Stimulated activated CD4-positive, alpha-beta T cell treated with anti-CD3 and anti-CD28 coated beads, Interleukin-1b, Interleukin-23, amount 100 ng/mL, for 1 hour (primary cell): ENCODE data around the gene DIAPH2.

Experiments
- DNase-seq, 2 donors: peaks; one replicate each; pipeline ENCODE4 v3.0.0-alpha.2; 2020; ENCODE audit warnings: low read depth in 2 of 2

DIAPH2 gene

GRCh38 chrX:97168646-97169045 lies 484.0 kb downstream of the DIAPH2 start:
- no peak for DNase-seq

- no peak for DNase-seq
These were observed 490.5 kb downstream of the DIAPH2 start for GRCh38 chrX:97175147-97175546.

DNA sequence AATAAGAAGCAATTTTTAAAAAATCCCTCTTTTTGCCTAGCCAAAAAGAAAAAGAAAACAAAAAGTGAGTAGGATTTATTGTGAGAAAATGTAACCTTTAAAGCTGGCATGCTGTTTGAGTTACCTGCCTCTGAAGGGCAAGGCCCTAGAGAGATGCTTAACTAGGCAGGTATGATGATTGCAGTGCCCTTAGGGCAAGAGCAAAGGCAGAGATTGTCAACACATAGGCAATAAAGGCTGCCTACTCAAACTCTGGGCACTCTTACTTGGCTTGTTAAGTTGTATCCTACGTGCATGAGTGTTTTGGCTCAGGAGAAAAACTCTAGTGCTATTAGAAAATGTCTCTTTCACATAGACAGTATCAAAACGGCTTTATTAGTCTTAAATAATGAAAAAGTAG lies 505.0 kb downstream of the DIAPH2 start:
- no peak for DNase-seq

DNA sequence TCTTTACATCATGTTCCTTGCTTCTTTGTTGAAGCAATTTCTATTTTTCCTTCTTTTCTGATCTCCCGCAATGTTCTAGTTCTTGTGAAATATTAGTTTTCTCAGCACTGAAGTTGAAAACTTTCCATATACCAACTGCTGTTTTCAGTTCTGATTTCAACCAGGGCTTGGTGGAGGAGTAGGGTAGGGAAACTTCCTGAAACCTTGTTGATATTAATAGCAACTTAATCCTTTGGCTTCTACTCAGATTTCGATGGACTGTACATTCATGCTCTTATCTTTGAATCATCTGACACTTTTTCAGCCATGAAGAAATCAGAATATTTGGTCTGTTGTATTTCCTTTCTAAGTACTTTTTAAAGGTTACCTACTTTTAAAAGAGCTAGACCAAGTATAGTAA lies 514.9 kb downstream of the DIAPH2 start:
- DNase-seq = no peak

DNA sequence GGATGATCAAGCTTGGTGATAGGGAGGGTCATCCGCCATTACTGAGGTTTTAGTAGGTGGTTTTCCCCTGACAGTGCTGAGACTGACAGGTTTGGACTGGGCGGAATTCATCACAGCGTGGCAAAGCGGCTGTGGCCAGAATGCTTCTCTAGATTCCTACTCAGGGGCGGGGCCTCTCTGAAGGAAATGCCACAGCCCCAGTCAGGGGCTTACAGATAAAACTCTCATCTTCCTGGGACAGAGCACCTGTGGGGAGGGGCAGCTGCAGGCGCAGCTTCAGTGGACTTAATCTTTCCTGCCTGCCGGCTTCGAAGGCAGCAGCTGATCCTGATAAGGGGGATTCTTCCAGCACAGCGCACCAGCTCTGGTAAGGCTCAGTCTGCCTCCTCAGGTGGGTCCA lies 515.8 kb downstream of the DIAPH2 start:
- no peak for DNase-seq

DNA sequence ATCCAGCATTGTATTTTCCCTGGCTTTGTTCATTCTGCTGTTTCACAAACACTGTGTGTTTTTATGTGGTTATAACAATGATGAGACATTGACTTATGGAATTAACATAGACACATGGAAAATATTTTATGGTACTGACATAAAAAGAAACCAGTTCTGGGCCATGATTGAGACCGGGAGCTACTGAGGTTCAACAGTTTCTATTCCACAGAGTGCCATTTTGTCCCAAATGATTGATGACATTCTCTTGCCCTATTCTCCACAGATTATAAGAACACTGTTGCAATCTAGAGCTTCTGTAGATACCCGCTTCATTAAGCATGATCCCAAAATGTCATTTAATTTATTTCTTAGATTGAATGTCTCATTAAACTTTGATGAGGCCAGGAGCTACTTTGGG lies 525.9 kb downstream of the DIAPH2 start:
- no peak for DNase-seq

GRCh38 chrX:97211070-97211469 lies 526.4 kb downstream of the DIAPH2 start:
- DNase-seq = no peak

GRCh38 chrX:97215186-97215585 lies 530.5 kb downstream of the DIAPH2 start:
- DNase-seq = no peak

DNA sequence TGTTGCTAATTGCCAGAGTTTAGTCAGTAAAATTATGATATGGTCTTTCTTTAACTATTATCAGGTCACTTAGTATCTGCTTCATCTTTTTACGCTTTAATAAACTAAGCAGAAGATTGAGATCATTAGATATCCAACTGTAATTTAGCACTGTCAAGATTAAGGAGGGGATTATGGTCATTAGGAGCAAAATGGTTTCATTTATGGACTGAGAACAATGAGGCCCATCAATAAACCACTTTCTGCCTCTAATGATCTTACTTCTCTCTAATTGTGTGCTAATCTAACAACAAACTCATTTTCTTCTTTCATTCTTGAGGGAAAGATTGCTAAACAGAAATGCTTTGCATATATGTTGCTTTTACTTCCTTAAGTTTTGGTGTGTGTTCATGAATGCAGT lies 539.5 kb downstream of the DIAPH2 start:
- no peak for DNase-seq

DNA sequence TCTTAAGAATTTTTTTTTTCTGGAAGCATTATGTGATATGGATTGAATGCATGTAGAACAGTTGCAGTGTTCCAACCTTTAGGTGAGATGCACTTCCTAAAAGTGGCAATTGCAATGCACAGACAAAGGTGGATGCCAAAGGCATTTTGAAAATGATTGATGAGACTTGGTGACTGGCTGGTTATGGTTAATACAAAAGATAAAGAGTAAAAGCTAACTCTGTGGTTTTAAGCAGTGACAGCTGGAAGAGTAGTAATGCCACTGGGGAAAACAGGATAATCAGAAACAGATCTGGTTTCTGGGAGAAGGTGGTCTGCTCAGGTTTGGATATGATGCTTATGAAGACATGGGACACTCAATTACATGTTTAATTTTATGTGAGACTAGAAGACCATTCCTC lies 544.7 kb downstream of the DIAPH2 start:
- no peak for DNase-seq

- no peak for DNase-seq
These were observed 546.3 kb downstream of the DIAPH2 start for GRCh38 chrX:97230948-97231347.

- no peak for DNase-seq
These were observed 549.9 kb downstream of the DIAPH2 start for GRCh38 chrX:97234471-97235081.

GRCh38 chrX:97238632-97239031 lies 554.0 kb downstream of the DIAPH2 start:
- no peak for DNase-seq

- DNase-seq = no peak
These were observed 567.5 kb downstream of the DIAPH2 start for GRCh38 chrX:97252111-97252510.

DNA sequence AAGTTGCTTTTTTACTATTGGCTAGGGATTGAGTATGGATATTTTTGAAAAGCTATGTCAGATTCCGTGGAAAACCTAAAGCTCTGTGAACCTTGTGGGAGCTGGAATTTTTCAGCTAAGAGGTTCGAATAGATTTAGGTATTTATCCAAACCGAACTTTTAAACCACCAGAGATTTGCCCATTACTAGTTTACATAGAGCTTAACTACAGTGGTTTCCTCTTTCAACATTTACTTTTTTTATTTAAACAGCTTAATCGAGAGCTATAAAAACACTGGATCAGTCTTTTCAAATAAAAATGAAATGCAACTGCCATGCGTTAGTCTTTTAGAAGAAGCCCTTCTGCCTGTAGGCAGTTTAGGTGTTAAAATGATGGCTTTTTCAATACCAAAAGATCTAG lies 576.0 kb downstream of the DIAPH2 start:
- no peak for DNase-seq

DNA sequence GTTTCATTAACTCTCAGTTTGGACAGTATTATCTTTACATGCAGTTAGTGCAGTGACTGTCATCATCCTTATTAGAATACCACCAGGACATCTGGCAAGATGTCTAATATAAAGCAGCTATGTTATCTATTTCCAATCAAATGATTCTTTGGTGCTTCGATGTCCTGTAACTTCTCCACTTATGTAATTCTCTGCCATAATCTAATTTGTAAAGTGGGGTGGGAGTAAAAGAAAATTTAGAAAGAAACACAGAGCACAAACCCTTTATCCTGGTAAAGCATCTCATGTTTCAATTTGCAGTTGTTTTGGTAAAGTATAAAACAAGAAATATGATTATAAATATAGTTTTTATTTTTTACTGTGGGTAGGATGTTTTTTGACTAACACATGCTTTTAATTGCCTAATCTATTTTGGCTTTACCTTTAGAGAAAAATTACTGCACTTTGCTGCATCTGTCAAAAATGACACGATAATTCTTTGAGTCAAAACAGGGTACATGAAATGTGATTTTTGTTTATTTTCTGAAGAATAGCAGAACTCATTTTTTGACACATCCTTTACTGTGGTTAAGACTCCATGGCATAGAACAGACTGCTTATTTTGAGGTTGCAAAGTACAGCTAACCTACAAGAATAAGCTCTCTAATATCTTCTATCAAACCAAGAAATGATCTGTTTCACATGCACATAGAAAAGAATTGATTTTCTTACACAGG lies 581.9 kb downstream of the DIAPH2 start:
- DNase-seq = no peak

DNA sequence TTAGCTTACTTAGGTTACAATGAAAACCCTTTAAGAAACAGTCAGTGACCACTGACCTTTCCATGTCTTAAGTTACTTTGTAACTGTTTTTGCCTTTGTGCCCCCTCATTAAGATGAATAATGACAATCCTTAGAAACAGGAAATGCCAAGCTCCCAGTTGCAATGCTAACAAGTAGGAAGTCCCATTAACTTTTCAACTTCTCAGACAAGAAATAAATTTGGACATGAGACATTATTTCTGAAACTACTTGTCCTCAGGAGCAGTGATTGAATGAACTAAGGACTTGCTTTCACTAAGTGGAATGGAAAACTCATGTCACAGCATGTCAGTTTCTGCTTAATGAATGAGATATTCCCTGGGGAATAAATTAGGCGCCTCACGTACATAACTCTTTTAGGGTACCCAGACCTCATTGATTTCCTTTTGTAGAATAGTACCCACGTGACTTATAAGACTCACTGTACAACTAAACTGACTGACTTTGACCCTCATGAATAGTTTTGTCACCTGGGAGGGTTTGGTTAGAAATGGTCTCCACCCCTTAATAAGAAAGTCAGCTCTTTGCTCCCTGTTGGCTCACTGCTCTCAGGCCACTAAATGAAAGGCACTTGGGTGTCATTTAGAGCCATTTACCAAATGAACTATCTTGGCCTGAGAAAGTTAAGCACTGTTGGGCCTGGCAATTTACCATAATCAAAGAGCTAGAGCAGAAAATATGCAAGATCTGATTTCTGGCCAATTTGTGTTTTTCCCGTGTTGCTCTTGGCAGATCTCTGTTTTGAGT lies 582.9 kb downstream of the DIAPH2 start:
- no peak for DNase-seq

GRCh38 chrX:97268182-97268680 lies 583.6 kb downstream of the DIAPH2 start:
- DNase-seq = no peak

DNA sequence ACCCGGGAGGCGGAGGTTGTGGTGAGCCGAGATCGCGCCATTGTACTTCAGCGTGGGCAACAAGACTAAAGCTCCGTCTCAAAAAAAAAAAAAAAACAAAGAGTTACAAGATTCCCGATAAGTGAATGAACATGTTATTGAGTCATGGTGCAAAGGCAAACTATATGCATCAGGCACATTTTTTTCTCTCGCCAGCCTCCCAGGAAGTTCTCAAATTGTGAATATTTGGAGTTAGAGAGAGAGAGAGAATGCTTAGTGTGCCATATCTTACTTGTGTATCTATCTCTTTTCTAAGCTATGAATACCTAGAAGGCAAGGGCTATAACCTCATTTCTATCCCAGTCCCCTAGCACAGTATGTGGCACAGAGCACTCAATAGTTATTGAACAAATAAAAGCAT lies 599.9 kb downstream of the DIAPH2 start:
- DNase-seq = no peak

GRCh38 chrX:97290199-97290598 lies 605.6 kb downstream of the DIAPH2 start:
- DNase-seq = no peak

GRCh38 chrX:97294041-97294440 lies 609.4 kb downstream of the DIAPH2 start:
- no peak for DNase-seq

DNA sequence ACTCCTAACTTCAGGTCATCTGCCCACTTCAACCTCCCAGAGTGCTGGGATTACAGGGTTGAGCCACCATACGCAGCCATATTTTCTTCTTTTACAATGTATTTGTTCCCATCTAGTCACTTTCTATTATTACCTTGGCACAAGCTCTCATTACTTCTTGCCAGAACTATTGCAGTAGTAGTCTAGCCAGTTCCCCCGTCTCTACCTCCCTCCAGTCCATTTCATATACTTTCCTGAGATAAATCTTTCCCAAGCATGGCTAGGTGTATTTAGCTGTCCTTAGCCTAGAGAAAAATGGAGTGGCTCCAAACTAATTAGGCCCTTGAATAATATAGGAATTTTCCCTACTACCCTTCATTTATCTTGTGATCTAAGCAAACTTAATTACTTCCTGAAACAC lies 611.3 kb downstream of the DIAPH2 start:
- DNase-seq = no peak
